Astrocyte of the cerebellum (primary cell): ENCODE measurements around the gene NUF2.
A peak's percentile ranks its signal among the peaks of the same experiment; 100 is the strongest.
"Not testable (repeated sequence)": the region's sequence is repeated elsewhere in the genome, so short reads cannot be mapped to it uniquely, and the experiment has no call there.

ENCODE experiments used
- DNase-seq: peaks from one replicate; pipeline ENCODE4 v3.0.0-alpha.2; 2011; ENCODE audit warnings: low read depth
- H3K4me3 ChIP-seq: 2 replicates; pipeline ENCODE4 v1.5.1; 2011; ENCODE audit warnings: mild to moderate bottlenecking, low read depth, low read length, moderate library complexity
- in situ Hi-C: cut with HindIII; loops from 2 replicates; pipeline ENCODE4 v1.10.0; 2017; ENCODE audit warnings: low sequenced_read_pairs
- TF ChIP-seq, protein P1 (sequence below): IDR thresholded peaks from 2 replicates; pipeline ENCODE4 v1.5.1; 2012; ENCODE audit warnings: low read length, low read depth, moderate library complexity, mild to moderate bottlenecking; ENCODE audit errors: missing control alignments

Gene NUF2

DNA sequence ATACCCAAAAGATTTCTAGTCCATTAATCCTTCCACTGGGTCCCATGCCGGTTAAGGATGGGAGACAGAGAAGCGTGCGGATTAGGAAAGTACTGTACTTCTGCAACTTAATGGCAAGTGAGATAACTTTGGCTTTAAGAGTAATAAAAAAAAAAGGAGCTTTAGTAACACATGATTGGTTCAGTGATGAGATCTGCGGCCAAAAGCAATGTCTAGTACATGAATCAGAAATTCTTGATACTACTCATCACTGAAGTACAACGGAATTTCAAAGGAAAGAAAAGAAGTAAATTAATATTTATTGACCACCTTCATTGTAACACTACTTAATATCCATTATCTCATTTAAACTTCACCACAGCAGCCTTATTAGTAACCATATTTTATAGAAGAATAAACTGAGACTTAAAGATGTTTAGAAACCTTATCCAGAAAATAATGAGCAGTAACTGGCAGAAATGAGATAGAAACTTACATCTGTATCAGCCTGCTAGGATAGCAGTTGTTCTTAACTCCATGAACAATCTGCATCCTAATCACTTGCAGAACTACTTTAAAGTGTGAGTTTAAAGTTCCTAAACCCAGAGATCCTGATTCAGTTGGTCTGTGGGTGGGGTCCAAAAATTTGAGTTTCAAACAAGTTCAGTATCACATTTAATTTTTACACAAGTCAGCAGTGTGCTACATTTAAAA lies 14.1 kb upstream of the NUF2 start:
- peak; percentile 74 for DNase-seq
- TF ChIP-seq, protein P1, sequence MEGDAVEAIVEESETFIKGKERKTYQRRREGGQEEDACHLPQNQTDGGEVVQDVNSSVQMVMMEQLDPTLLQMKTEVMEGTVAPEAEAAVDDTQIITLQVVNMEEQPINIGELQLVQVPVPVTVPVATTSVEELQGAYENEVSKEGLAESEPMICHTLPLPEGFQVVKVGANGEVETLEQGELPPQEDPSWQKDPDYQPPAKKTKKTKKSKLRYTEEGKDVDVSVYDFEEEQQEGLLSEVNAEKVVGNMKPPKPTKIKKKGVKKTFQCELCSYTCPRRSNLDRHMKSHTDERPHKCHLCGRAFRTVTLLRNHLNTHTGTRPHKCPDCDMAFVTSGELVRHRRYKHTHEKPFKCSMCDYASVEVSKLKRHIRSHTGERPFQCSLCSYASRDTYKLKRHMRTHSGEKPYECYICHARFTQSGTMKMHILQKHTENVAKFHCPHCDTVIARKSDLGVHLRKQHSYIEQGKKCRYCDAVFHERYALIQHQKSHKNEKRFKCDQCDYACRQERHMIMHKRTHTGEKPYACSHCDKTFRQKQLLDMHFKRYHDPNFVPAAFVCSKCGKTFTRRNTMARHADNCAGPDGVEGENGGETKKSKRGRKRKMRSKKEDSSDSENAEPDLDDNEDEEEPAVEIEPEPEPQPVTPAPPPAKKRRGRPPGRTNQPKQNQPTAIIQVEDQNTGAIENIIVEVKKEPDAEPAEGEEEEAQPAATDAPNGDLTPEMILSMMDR: no peak
- in situ Hi-C loops: loop anchor here (25.0 kb wide), 1 partner anchor 445 kb away; the partner anchor contains the start of gene CCDC190
- H3K4me3 ChIP-seq: no peak overlapping the region

DNA sequence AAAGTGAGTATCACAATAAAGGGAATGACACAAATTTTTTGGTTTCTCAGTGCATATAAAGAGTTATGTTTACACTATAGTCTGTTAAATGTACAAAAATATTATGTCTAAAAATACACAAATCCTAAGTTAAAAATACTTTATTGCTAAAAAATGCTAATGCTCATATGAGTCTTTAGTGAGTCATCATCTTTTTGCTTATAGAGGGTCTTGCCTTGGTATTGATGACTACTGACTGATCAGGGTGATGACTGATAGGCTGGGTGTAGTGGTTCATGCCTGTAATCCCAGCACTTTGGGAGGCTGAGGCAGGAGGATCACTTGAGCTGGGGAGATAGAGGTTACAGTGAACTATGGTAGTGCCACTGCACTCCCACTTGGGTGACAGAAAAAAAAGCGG lies 12.9 kb upstream of the NUF2 start:
- TF ChIP-seq, protein P1: no peak
- in situ Hi-C loops: loop anchor here (25.0 kb wide), 1 partner anchor 447 kb away; the partner anchor contains the start of gene CCDC190
- H3K4me3 ChIP-seq: no peak overlapping the region
- DNase-seq: no peak

DNA sequence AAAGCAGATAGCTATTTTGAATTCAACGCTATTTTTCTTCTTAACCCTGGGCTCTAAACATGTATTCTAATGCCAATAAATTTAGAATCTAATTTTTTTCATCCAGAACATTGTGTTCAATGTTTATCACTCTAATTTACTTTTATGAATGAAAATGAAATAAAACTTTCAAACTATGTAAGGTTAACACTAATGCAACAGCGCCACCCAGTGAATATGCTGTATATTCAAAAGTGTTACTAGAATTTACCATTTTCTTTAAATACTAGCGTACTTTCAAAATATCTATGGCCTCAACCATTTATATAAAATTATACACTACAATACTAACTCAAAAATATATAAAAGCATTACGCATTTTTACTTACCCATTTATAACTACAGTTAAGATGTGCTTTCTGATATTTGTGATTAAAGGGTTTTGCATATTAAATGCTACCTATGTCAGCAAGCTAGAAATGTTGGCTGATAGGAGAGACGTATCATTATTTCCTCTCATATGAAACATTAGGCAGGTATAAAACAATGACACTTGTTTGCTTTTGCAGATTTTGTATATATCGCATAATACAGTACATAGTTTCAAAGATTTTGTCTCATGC lies 5.9 kb upstream of the NUF2 start:
- DNase-seq: peak; percentile 38
- in situ Hi-C loops: loop anchor here (10.0 to 25.0 kb wide), 2 partner anchors 241 to 454 kb away; partner anchors contain the start of gene CCDC190
- TF ChIP-seq, protein P1: no peak
- no peak overlapping the region for H3K4me3 ChIP-seq

DNA sequence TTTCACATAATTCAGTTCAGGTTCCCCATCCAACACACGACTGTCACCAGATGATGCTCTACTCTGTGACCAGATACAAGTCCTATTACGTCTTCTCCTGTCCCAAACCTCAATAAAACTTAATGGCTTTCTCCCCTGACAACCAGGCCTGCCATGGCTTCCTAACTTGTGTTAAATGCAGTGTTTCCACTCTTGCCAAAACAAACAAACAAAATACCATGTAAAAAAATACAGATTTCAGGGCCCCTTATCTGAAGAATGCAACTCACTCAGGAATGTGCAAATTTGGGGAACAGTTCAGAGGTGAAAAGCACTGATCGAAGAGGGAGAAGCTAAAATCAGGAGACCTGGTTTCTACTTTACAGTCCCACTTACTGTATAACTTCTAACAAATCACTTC lies 863 bp upstream of the NUF2 start:
- no peak for DNase-seq
- in situ Hi-C loops: loop anchor here (25.0 kb wide), 1 partner anchor 459 kb away; the partner anchor contains the start of gene CCDC190
- TF ChIP-seq, protein P1: no peak
- H3K4me3 ChIP-seq: peak overlapping the region; percentile 63

DNA sequence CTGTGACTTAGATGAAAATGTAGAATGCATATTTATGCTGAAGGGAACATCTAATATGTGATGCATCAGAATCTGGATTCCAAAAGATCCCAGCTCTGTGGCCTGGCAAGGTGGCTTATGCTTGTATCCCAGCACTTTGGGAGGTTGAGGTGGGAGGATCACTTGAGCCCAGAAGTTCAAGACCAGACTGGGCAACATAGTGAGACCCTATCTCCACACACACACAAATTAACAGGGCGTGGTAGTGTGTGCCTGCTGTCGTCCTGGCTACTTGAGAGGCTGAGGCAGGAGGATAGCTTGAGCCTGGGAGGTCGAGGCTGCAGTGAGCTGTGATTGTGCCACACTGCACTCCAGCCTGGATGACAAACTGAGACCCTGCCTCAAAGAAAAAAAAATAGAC lies 1.6 kb downstream of the NUF2 start:
- H3K4me3 ChIP-seq, DNase-seq: not testable (repeated sequence)
- in situ Hi-C loops: loop anchor here (25.0 kb wide), 1 partner anchor 461 kb away; the partner anchor contains the start of gene CCDC190

DNA sequence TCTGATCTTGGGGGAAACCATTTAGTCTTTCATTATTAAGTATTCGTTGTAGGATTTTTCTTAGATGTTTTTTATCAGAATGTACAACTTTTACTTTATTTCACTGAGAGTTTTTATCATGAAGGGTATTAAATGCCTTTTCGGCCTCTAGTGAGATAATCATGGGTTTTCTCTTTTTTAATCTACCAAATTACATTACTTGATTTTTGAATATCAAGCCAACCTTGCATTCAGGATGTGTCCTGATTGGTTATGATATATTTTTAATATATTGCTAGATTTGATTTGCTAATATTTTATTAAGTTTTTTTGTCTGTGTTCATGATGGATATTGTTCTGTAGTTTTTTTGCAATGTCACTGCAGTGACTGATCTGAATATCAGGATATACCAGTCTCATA lies 9.4 kb downstream of the NUF2 start:
- in situ Hi-C loops: no loop called here
- TF ChIP-seq, protein P1: no peak
- no peak overlapping the region for H3K4me3 ChIP-seq
- no peak for DNase-seq

DNA sequence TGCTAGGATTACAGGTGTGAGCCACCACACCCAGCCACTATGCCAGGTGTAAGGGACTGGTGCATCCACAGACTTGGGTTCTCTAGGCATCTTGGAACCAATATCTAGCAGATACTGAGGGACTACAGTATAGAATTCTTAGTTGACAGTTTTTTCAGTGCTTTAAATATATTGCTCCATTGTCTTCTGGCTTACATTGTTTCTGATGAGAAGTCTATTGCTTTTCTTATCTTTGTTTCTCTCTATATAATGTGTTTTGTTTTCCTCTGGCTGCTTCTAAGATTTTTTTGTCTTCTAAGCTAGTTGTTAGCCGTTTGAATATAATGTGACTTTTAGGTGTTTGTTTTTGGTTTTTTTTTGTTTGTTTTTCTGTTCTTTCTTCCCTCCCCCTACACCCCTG lies 13.5 kb downstream of the NUF2 start:
- TF ChIP-seq, protein P1: no peak
- in situ Hi-C loops: no loop called here
- no peak for DNase-seq
- H3K4me3 ChIP-seq: no peak overlapping the region
